RWPE1 (cell line): ENCODE data around the gene FOXN1.

Experiments
- CTCF ChIA-PET: fragments of 350-600 bp; sonication (Branson Sonifier 250); formaldehyde crosslinking; extraction: SDS; loops from one replicate; lab custom pipeline; 2021; lab: Yijun Ruan, JAX
- POLR2A ChIA-PET: fragments of 400-600 bp; formaldehyde crosslinking; extraction: SDS; loops from one replicate; lab custom pipeline; 2020; ENCODE audit warnings: antibody characterized with exemption; ENCODE audit not compliant: low non-redundant PET; lab: Yijun Ruan, JAX
- DNase-seq: peaks from one replicate; pipeline ENCODE4 v3.0.0; 2012; ENCODE audit warnings: low spot score
- H3K27ac ChIP-seq: fragments of 450-650 bp; 2 replicates; pipeline ENCODE4 v1.5.1; 2017
- CTCF ChIP-seq: fragments of 450-650 bp; conservative IDR thresholded peaks from 2 replicates; pipeline ENCODE4 v1.5.1; 2017; ENCODE audit warnings: low read depth, mild to moderate bottlenecking

The FOXN1 gene

DNA sequence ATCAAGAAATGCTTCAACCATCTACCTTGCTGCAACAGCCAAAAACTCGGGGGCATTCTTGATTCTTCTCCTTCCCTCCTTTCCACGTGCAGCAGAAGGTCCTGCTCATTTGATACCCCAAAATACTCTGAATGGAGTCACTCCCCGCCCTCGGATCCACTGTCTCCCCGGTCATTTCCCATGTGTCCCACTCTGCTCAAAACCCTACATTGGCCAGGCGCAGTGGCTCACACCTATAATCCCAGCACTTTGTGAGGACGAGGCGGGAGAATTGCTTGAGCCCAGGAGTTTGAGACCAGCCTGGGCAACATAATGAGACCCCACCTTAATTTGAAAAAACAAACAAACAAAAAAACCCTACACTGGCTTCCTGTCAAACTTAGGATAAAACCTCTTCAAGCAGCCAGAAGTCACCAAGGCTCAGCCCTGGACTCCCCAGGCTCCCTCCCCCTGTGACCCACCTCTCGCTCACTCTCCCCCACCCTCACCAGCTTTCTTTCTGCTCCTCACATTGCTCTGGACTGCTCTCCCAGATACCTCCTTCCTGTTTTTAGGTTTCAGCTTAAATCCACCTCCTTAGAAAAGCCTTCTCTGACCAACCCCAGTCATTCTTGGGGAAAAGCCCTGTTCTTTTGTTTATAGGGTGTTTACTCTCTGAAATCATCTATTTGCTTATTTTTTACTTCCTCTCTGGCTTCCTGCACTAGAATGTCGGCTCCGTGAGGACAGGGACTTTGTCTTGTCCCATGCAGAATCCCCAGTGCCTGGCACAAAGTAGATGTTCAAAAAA, 29.9 kb upstream of the FOXN1 start:
- DNase-seq, result no peak
- CTCF ChIA-PET, result interaction anchor here (0.7 kb wide), 1 partner anchor 50 kb away, joined by 3 read pairs; no protein-coding TSS in a partner anchor
- POLR2A ChIA-PET, result no interaction called here
- no peak for TF ChIP-seq CTCF
- H3K27ac ChIP-seq, result no peak overlapping the region

DNA sequence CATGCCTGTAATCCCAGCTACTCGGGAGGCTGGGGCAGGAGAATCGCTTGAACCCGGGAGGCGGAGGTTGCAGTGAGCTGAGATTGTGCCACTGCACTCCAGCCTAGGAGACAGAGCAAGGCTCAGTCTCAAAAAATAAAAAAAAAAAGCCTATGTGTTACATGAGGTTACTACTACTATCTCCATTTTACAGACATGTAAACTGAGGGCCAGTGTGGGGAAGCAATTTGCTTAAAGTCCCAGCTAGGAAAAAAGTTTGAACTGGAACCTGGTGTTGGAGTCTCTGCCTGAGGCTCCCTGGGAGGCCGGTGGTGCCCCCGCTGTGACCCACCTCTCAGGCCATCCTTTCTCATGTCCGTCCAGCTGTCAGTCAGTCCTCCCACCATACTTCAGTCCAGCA, 28.2 kb upstream of the FOXN1 start:
- no peak overlapping the region for H3K27ac ChIP-seq
- TF ChIP-seq CTCF, result no peak
- CTCF ChIA-PET, result no interaction called here
- DNase-seq, result no peak
- POLR2A ChIA-PET, result no interaction called here

DNA sequence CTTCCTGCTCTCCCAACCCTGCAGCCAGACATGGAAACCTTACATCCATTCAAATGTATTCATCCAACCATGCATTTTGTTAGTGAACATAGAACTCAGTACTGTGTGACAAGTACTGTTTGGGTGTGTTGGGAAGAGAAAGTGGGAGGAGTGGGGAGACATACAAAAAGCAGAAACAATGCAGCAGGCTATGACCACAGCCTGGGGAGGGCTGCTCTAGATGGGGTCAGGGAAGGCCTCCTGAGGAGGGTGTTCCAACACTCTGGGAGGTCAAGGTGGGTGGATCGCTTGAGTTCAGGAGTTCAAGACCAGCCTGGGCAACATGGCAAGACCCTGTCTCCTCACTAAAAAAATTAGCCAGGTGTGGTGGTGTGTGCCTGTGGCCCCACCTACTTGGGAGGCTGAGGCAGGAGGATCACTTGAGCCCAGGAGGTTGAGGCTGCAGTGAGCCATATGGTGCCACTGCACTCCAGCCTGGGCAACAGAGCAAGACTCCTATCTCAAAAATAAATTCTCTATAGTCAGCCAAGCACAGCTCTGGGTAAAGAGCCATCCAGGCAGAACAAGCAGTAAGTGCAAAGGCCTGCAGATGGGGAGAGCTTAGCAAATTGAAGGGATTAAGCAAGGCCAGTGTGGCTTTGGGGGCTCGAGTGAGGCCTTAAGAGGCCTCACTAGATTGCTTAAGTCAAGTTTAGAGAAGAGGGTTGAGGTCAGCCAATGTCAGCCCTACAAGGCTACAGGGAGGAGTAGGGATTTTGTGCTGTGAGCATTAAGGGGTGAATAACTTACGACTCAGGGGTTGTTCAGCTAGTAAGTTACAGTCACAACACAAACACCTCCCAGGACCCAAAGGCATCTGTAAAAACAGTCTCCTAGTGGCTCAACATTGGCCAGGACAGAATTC, 27.2 kb upstream of the FOXN1 start:
- DNase-seq, result no peak
- POLR2A ChIA-PET, result no interaction called here
- TF ChIP-seq CTCF, result no peak
- no peak overlapping the region for H3K27ac ChIP-seq
- CTCF ChIA-PET, result no interaction called here

DNA sequence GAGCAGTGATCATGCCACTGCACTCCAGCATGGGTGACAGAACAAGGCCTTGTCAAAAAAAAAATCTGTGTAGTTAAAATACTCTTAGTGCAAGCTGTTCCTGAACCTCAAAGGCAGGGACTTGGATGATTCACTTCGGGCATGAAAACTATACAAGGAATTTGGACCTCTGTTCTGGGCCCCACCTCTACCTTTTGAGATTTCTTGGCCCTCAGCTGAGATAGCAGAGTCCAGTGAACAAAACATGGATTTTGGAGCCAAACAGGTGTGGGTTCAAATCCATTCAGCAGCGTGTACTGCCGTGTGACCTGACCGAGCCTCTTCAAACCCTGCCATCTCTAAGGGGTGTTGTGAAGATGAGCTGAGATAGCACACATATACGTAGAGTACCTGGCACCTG, 25.9 kb upstream of the FOXN1 start:
- no peak for TF ChIP-seq CTCF
- POLR2A ChIA-PET, result no interaction called here
- H3K27ac ChIP-seq, result no peak overlapping the region
- CTCF ChIA-PET, result no interaction called here
- DNase-seq, result no peak

DNA sequence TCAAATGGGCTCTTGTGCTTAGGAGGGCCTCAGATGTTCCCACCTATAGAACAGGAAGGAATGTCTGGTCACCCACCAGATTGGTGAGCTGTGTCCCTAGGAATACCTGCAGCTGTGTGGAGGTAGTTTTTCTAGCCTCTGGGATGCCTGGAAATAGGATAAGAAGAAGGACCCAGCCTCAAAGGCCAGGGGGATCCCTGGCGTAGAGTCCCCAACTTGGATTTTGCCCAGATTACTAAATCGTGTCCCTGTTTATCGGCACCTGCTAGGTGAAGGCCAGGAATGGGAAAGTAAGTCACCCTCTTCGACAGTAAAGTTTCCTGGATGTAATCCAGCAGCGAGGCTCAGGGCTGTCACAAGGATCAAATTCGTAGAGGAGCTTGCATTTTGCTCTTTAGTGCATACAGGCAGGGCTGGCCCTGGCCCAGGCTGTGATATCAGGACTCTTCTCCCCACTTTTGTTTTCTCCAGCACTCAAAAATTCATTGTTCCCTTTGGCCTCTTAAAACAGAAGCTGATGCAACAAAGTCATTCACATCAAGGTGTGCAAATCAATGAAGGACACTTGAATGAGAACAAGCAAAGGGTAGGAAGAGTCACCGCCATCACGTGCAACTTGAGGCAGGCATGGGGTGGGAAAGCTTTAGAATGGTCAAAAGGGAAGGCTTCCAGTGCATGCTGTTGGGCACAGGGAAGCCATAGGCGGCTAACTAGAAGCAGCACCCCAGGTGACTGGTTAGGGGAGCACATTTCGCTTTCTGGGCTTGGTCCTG, 25.2 kb upstream of the FOXN1 start:
- POLR2A ChIA-PET, result no interaction called here
- no peak for DNase-seq
- H3K27ac ChIP-seq, result no peak overlapping the region
- CTCF ChIA-PET, result no interaction called here
- no peak for TF ChIP-seq CTCF
